HEK293T (cell line): ENCODE data around the gene KDM4C.

Experiments
- ARNT ChIP-seq: fragments of 450-650 bp; IDR thresholded peaks from 2 replicates; pipeline ENCODE4 v1.6.1; 2017; ENCODE audit warnings: mild to moderate bottlenecking
- BHLHE40 ChIP-seq: fragments of 450-650 bp; IDR thresholded peaks from 2 replicates; pipeline ENCODE4 v1.6.1; 2016; ENCODE audit warnings: mild to moderate bottlenecking, moderate library complexity, borderline replicate concordance
- FOXA1 ChIP-seq: fragments of 450-650 bp; IDR thresholded peaks from 2 replicates; pipeline ENCODE4 v1.6.1; 2016; ENCODE audit warnings: mild to moderate bottlenecking
- FOXK2 ChIP-seq: fragments of 450-650 bp; IDR thresholded peaks from 2 replicates; pipeline ENCODE4 v1.6.1; 2016; ENCODE audit warnings: mild to moderate bottlenecking
- FOXM1 ChIP-seq: fragments of 450-650 bp; IDR thresholded peaks from 2 replicates; pipeline ENCODE4 v1.6.1; 2017; ENCODE audit warnings: mild to moderate bottlenecking, borderline replicate concordance
- L3MBTL2 ChIP-seq: fragments of 450-650 bp; conservative IDR thresholded peaks from 2 replicates; pipeline ENCODE4 v1.6.1; 2016; ENCODE audit warnings: mild to moderate bottlenecking
- LEF1 ChIP-seq: fragments of 450-650 bp; IDR thresholded peaks from 2 replicates; pipeline ENCODE4 v1.6.1; 2017; ENCODE audit warnings: mild to moderate bottlenecking, borderline replicate concordance
- PKNOX1 ChIP-seq: fragments of 450-650 bp; IDR thresholded peaks from 2 replicates; pipeline ENCODE4 v1.6.1; 2016
- SP1 ChIP-seq: fragments of 450-650 bp; IDR thresholded peaks from 2 replicates; pipeline ENCODE4 v1.6.1; 2017
- SUZ12 ChIP-seq: fragments of 450-650 bp; IDR thresholded peaks from 2 replicates; pipeline ENCODE4 v1.6.1; 2016; ENCODE audit warnings: mild to moderate bottlenecking
- TARDBP ChIP-seq: fragments of 450-650 bp; IDR thresholded peaks from 2 replicates; pipeline ENCODE4 v1.6.1; 2016

GRCh38 chr9:7147121-7148090 is 389.6 kb downstream of the KDM4C start:
- TF ChIP-seq LEF1 (no peak), SUZ12 (no peak), SP1 (no peak), BHLHE40 (no peak), PKNOX1 (no peak), FOXK2 (no peak), TARDBP (no peak), L3MBTL2 (no peak), FOXA1 (no peak), FOXM1 (no peak), ARNT (no peak)
